ENCODE data around the gene DIO3. TPM values are rescaled to one million over a fixed set of nuclear protein-coding genes. Genes with fewer than 3 reads are reported as not detected.

DIO3 gene
- total RNA-seq, 2 experiments from 2014 or later, result not detected

- intact Hi-C loops (cut with micrococcal nuclease; ENCODE audit: unreplicated experiment), result loop anchor here (10.0 kb wide), 1 partner anchor 195 kb away; no protein-coding TSS in a partner anchor
- POLR2A ChIA-PET, result interaction anchor here (0.6 kb wide), 1 partner anchor 103 kb away, joined by 3 read pairs; no protein-coding TSS in a partner anchor
- no peaks in the 10 kb centered on the region for H3K79me2 ChIP-seq (ENCODE audit: insufficient read depth, low read depth, low read length)
- TF ChIP-seq EZH2phosphoT487 (IDR thresholded peaks at IDR 0.05; ENCODE audit: borderline replicate concordance, low read depth, low read length) (no peak), CTCF (conservative IDR thresholded peaks at IDR 0.05; ENCODE audit: low read length) (no peak)
- DNase-seq (ENCODE audit: low spot score), result no peak
- no peak overlapping the region for H3K4me2 ChIP-seq (ENCODE audit: low read length)
- peaks cover 24% of the 10 kb centered on the region for H3K4me1 ChIP-seq (ENCODE audit: insufficient read depth, low read length, poor library complexity, severe bottlenecking)
- no peaks in the 10 kb centered on the region for H3K36me3 ChIP-seq (ENCODE audit: insufficient read depth, low read length)
- H2AFZ ChIP-seq (ENCODE audit: low read length), result no peak overlapping the region
- H3K9me3 ChIP-seq (ENCODE audit: low read length), result no peaks in the 10 kb centered on the region
- no peak overlapping the region for H3K27ac ChIP-seq (ENCODE audit: low read depth, low read length, poor library complexity, severe bottlenecking)
- no peaks in the 10 kb centered on the region for H4K20me1 ChIP-seq (ENCODE audit: insufficient read depth, low read length)
- no TSS peak for BruUV-seq (replicated peaks)
- CTCF ChIA-PET (ENCODE audit: unreplicated experiment), result interaction anchor here (0.6 kb wide), 1 partner anchor 652 kb away, joined by 3 read pairs; no protein-coding TSS in a partner anchor
- H3K9me2 ChIP-seq (ENCODE audit: insufficient read depth, low read length), result no peaks in the 10 kb centered on the region
- H3K4me3 ChIP-seq (ENCODE audit: low read depth, low read length, poor library complexity, severe bottlenecking), result no peak overlapping the region
Measured at GRCh38 chr14:101559624-101560533, 1.4 kb upstream of the DIO3 start.

- H3K4me1 ChIP-seq (ENCODE audit: insufficient read depth, low read length, poor library complexity, severe bottlenecking), result peaks cover 24% of the 10 kb centered on the region
- no peak for TF ChIP-seq CTCF (conservative IDR thresholded peaks at IDR 0.05; ENCODE audit: low read length)
- no peak for TF ChIP-seq EZH2phosphoT487 (IDR thresholded peaks at IDR 0.05; ENCODE audit: borderline replicate concordance, low read depth, low read length)
- H3K36me3 ChIP-seq (ENCODE audit: insufficient read depth, low read length), result no peaks in the 10 kb centered on the region
- H4K20me1 ChIP-seq (ENCODE audit: insufficient read depth, low read length), result no peaks in the 10 kb centered on the region
- no peak overlapping the region for H3K4me3 ChIP-seq (ENCODE audit: low read depth, low read length, poor library complexity, severe bottlenecking)
- H3K9me3 ChIP-seq (ENCODE audit: low read length), result no peaks in the 10 kb centered on the region
- no peak overlapping the region for H3K27ac ChIP-seq (ENCODE audit: low read depth, low read length, poor library complexity, severe bottlenecking)
- ChIA-PET CTCF (ENCODE audit: unreplicated experiment) (no interaction called here), POLR2A (no interaction called here)
- intact Hi-C loops (cut with micrococcal nuclease; ENCODE audit: unreplicated experiment), result loop anchor here (10.0 kb wide), 1 partner anchor 196 kb away; no protein-coding TSS in a partner anchor
- BruUV-seq (replicated peaks), result no TSS peak
- no peaks in the 10 kb centered on the region for H3K79me2 ChIP-seq (ENCODE audit: insufficient read depth, low read depth, low read length)
- no peak for DNase-seq (ENCODE audit: low spot score)
- H3K4me2 ChIP-seq (ENCODE audit: low read length), result no peak overlapping the region
- no peaks in the 10 kb centered on the region for H3K9me2 ChIP-seq (ENCODE audit: insufficient read depth, low read length)
- H2AFZ ChIP-seq (ENCODE audit: low read length), result no peak overlapping the region
Measured at GRCh38 chr14:101560534-101561113, 671 bp upstream of the DIO3 start.
